GM12865 (cell line): ENCODE results near the gene MOG.

Experiments
- DNase-seq: peaks from one replicate; pipeline ENCODE4 v3.0.0; 2010; ENCODE audit warnings: low read depth
- H3K4me3 ChIP-seq: 2 replicates; pipeline ENCODE4 v1.5.1; 2011; ENCODE audit warnings: mild to moderate bottlenecking, low read depth, low read length, control low read depth
- TF ChIP-seq, protein P1 (sequence below): IDR thresholded peaks from 2 replicates; pipeline ENCODE4 v1.5.1; 2011; ENCODE audit warnings: low read length, control low read depth, low read depth, inconsistent platforms; ENCODE audit not compliant: insufficient read depth; ENCODE audit errors: missing control alignments

Gene MOG

DNA sequence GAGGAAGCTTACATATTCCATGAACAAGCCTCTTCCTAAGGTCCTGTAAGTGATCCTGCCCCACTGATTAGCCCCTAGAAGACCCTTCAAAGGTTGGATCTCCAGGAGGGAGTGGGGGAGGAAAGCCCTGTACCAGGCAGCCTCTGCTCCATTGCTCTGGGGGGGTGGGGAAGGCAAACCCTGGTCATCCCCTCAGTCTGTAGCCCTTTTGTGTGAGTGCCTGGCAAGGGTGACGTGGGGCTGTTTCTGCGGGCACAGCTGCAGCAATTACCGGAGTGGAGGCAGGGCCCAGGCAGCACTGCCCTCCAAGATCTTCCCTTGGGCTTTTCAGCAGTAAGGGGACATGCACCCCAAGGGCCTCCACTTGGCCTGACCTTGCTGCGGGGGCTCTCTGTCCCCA is at the start of gene MOG:
Gene MOG (plus strand): TSS at position 295 of the 400 bp plus-strand sequence. CDS start 118 bp downstream, outside the sequence.
- no peak within 1 kb of the TSS for H3K4me3 ChIP-seq
- DNase-seq = no peak
- TF ChIP-seq, protein P1, sequence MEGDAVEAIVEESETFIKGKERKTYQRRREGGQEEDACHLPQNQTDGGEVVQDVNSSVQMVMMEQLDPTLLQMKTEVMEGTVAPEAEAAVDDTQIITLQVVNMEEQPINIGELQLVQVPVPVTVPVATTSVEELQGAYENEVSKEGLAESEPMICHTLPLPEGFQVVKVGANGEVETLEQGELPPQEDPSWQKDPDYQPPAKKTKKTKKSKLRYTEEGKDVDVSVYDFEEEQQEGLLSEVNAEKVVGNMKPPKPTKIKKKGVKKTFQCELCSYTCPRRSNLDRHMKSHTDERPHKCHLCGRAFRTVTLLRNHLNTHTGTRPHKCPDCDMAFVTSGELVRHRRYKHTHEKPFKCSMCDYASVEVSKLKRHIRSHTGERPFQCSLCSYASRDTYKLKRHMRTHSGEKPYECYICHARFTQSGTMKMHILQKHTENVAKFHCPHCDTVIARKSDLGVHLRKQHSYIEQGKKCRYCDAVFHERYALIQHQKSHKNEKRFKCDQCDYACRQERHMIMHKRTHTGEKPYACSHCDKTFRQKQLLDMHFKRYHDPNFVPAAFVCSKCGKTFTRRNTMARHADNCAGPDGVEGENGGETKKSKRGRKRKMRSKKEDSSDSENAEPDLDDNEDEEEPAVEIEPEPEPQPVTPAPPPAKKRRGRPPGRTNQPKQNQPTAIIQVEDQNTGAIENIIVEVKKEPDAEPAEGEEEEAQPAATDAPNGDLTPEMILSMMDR = no peak

DNA sequence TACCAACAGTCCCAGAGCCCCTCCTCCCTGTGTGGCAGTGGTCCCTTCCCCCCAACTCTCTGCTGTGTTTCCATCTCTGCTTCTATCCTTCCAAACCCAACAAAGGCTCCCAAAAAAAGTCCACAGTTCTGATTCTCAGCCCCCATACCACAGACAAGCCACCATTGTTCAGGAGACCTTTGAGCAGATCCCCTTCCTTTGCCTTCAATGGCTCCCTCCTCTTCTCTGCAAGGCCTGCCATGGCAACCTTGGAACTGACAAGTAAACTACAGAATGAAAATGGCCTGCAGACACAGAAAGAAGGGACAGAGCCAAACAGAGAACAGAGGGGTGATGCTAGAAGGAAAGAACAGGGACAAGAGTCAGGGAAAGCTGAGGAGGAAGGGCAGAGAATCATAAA is 48.8 kb upstream of the MOG start:
- TF ChIP-seq, protein P1 = no peak

DNA sequence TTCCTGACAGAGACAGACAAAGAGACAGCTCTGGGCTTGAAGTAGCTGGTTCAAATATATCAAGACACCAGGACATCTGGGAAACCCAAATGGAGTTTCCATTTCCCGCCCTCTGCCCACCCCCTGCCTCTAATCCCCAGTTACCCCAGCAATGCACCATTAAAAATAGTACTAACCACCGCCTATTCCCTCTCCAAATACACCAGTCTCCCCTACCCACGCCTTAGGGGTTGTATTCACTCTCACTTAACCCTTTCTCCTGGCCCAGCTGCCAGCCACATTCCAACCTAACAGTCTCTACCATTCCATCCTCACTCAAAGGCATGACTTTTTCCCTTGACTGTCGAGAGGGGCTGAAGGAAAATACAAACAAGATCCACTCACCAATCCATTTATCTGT is 46.4 kb upstream of the MOG start:
- TF ChIP-seq, protein P1 = no peak
- no peak for DNase-seq
- H3K4me3 ChIP-seq = no peak overlapping the region

More for the DNA sequence above, 48.8 kb upstream of the MOG start:
- H3K4me3 ChIP-seq = no peak overlapping the region
- no peak for DNase-seq

DNA sequence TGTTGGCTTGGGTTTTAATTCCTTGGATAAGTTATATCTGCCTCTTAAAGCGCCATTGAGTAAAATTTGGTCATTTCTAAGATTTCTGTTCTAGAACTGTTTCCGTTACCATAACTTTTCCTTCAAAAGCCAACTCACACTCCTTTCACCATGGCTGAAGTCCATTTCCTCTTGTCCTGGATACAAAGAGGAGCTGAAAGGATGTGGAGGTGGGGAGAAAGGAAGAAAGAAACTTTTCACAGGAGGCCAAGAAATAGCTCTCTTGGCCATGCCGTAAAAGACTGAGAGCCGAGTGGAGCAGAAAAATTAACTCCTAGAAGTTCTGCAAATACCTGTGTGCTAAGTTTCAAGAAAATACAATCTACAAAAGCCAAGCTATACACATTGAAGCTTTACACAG is 45.5 kb upstream of the MOG start:
- TF ChIP-seq, protein P1 = no peak
- no peak overlapping the region for H3K4me3 ChIP-seq
- no peak for DNase-seq

DNA sequence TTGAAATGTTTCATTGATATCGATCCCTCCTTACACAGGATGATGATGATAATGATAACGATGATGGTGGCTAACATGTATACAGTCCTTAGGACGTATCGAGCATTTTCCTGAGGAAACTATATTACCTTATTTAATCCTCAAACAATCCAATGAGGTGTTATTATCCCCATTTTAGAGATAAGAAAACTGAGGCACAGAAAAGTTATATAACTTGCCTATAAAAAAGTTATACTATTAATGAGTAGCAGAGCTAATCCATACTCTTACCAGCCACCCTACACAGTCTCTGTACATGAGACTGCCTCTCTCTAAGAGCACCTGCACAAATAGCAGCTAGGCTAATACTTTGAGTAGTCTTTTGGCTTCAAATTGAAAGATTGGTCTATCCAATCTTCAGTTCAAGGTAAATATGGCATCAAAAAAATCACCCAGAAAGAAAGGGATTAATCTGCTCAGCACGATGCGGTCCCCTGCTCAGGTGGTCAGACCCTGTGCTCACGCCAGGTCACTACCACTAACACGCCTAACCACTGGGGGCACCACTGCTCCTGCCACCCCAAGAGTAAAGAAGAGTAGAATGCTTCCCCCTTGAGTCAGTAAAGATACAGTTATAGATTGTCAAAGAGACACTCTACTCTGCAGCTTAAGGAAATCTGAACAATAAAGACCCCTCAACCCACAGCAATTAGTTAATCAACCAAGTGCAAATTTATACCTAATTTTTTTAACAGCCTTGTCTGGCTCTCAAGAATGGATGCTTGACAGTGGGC is 38.9 kb upstream of the MOG start:
- peak; percentile 11 for DNase-seq
- TF ChIP-seq, protein P1 = peak; percentile 44
- H3K4me3 ChIP-seq = no peak overlapping the region

DNA sequence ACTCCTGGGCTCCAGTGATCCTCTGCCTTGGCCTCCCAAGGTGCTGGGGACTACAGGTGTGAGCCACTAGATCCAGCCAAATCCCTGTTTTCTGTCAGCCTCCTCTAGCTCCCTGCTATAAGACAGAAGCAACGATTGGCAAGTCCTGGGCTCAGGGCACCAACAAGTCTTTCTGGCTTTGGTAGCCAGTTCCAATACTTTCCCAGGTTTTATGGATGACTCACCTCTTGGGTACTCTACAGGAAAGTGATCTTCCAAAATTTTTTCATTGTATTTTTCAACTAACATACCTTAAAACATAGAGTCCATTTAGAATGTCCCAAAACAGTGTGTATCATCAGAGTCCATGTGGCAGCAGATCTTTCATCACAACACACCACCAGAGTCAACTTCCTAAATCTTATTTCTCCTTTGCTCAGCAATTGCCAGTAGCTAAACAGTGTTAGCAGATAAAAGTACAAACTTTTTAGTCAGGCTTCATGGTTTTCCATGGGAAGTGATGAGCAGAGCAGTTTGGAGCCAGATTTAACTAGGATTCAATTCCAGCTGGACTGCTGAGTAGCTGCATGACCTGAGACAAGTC is 37.2 kb upstream of the MOG start:
- no peak for DNase-seq
- TF ChIP-seq, protein P1 = no peak
- H3K4me3 ChIP-seq = no peak overlapping the region
